HG03558 (cell line): ENCODE results near the gene BACE2.
"Not testable (repeated sequence)": the region's sequence is repeated elsewhere in the genome, so short reads cannot be mapped to it uniquely, and the experiment has no call there.

Experiments
- ATAC-seq: cut with Tn5 transposase; IDR thresholded peaks from one replicate; pipeline ENCODE4 v1.9.1; 2021; ENCODE audit warnings: moderate number of reproducible peaks; ENCODE audit not compliant: unreplicated experiment; ENCODE audit errors: extremely low read depth

The BACE2 gene

GRCh38 chr21:41255190-41255589 lies 87.2 kb downstream of the BACE2 start:
- no peak for ATAC-seq

GRCh38 chr21:41256231-41256630 lies 88.3 kb downstream of the BACE2 start:
- ATAC-seq = not testable (repeated sequence)

- ATAC-seq = no peak
These were observed 89.1 kb downstream of the BACE2 start for GRCh38 chr21:41256771-41257702.

GRCh38 chr21:41258617-41259016 lies 90.7 kb downstream of the BACE2 start:
- ATAC-seq = no peak

- no peak for ATAC-seq
These were observed 92.5 kb downstream of the BACE2 start for GRCh38 chr21:41260428-41260827.

GRCh38 chr21:41267346-41267745 lies 99.4 kb downstream of the BACE2 start:
- no peak for ATAC-seq

GRCh38 chr21:41269535-41269934 lies 101.6 kb downstream of the BACE2 start:
- ATAC-seq = no peak

GRCh38 chr21:41277196-41277595 lies 109.2 kb downstream of the BACE2 start:
- ATAC-seq = no peak

GRCh38 chr21:41277846-41278245 lies 109.9 kb downstream of the BACE2 start:
- ATAC-seq = no peak

- ATAC-seq = no peak
These were observed 112.4 kb downstream of the BACE2 start for GRCh38 chr21:41280115-41280919.

- ATAC-seq = no peak
These were observed 114.5 kb downstream of the BACE2 start for GRCh38 chr21:41282412-41282811.

- no peak for ATAC-seq
These were observed 115.4 kb downstream of the BACE2 start for GRCh38 chr21:41283211-41283818.

- ATAC-seq = no peak
These were observed 121.5 kb downstream of the BACE2 start for GRCh38 chr21:41289431-41289830.

GRCh38 chr21:41290106-41290799 lies 122.3 kb downstream of the BACE2 start:
- no peak for ATAC-seq

GRCh38 chr21:41294548-41295231 lies 126.7 kb downstream of the BACE2 start:
- ATAC-seq = no peak

GRCh38 chr21:41295721-41296254 lies 127.8 kb downstream of the BACE2 start:
- no peak for ATAC-seq

- no peak for ATAC-seq
These were observed 135.0 kb downstream of the BACE2 start for GRCh38 chr21:41302976-41303375.

- ATAC-seq = no peak
These were observed 136.2 kb downstream of the BACE2 start for GRCh38 chr21:41304068-41304720.

GRCh38 chr21:41307219-41307618 lies 139.3 kb downstream of the BACE2 start:
- no peak for ATAC-seq
